NAMALWA (cell line): ENCODE results near the gene MYO7A.

Experiments
- DNase-seq: peaks from one replicate; pipeline ENCODE4 v3.0.0-alpha.2; 2015; ENCODE audit warnings: low spot score

MYO7A gene

DNA sequence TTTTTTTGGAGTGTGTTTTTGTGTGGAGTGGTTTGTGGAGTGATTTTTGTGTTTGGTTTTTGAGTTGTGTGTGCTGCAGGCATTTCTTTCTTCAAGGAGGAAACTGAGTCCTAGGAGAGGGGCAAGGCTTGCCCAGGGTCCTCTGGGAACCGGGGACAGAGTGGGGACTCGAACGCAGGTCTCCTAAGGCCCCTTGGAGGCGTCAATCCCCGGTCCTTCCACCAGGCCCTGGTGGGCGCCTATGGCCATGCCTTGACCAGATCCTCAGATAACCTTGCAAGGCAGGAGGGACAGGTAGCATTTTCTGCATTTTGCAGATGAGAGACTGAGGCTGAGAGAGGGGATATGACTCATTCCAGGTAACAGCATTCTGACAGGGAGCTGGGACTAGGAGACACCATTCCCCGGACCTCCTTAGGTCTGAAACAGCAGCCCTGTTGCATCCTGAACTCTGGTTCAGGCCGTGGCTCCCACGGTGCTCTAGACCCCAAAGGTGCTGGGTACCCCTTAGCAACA is 39.1 kb downstream of the MYO7A start:
- DNase-seq, result no peak

DNA sequence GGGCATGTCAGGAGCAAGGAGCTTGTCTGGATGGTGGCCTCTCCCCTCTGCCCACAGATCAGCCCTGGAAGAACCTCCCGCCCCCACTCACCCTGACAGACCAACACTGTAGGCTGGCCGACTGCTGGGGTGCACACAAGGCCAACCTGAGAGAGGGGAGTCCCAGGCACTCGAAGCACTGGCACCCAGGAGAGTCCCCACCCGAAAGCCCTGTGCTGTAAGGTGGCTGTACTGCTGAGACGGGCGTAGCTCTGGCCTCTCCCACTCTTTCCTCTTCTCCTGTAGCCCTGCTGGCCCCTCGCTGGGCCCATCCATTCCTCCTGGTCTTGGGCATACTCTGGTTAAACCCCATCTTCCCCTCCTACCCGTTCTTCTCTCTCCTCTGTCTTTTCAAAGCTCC is 39.7 kb downstream of the MYO7A start:
- no peak for DNase-seq

DNA sequence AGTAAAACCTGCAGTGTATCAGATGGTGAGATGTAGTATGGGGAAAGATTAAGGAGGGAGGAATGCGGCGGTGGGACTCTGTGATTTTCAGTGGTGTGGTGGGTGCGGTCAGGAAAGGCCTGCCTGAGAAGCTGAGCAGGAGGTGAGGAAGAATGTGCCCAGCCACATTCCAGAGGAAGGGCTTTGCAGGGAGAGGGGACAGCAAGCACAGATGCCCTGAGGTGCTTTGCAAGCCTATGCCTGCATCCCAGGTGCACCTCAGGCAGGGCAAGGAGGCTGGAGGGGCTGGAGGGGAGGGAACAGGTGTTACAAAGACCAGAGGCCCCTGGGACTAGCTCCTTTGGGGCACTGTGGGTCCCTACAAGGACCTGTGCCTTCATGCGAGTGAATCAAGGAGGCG is 42.1 kb downstream of the MYO7A start:
- no peak for DNase-seq

- DNase-seq, result no peak
These were observed 43.2 kb downstream of the MYO7A start for GRCh38 chr11:77171254-77171653.

- no peak for DNase-seq
These were observed 44.0 kb downstream of the MYO7A start for GRCh38 chr11:77171885-77172665.

GRCh38 chr11:77172666-77172982 is 44.6 kb downstream of the MYO7A start:
- DNase-seq, result no peak

DNA sequence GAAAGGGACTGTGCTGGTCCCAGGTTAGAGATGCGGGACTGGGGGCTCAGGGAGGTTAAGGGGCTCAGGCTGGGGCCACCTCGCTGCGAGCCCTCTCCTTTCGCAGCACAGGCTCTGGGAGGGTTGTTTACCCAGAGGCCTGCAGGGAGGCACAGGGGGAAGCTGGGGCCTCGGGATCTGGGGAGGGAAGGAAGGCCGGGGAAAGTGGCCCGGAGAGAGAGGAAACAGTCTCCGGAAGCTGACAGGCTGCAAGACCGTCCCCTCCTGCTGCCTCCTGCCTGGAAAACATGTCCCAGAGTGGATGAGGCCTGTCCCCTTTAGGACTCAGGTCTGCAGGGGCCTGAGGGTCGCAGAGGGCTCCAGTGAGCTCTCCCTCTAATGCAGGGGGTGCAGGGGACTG is 45.4 kb downstream of the MYO7A start:
- DNase-seq, result no peak

GRCh38 chr11:77174559-77174958 is 46.5 kb downstream of the MYO7A start:
- DNase-seq, result no peak

DNA sequence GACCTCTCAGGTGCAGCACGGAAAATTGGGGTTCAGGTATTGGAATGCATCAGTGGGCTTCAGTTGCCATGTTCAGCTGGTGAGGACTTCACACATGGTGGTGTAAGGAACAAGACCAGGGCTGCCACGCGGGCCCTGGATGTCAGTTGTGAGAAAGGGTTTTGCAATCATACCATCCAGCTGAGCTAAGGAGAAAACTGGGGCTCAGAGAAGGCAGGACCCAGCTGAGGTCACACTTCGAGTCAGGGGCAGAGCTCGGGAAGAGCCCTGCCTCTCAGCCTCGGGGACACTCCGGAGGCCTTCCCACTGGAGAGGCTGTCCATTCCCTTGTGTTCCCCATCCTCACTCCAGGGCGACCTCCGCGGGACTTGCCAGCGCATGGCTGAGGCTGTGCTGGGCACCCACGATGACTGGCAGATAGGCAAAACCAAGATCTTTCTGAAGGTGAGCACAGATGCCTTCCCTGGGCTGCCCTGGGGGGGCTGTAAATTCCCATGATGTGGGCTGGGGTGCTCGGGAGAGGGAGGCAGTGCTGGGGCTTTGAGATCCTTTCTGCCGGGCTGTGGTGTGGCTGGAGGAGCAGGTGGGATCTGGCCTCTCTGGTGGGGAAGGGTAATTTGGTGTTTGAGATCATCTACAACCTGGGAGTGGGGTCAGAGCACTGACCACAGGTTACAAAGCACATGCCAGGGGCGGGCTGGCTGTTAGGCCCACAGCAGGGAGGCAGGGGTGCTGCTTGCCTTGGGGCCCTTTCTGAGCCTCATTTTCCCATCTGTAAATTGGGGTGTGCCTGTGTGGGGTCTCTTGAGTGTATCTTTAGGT is 47.2 kb downstream of the MYO7A start:
- DNase-seq, result no peak

DNA sequence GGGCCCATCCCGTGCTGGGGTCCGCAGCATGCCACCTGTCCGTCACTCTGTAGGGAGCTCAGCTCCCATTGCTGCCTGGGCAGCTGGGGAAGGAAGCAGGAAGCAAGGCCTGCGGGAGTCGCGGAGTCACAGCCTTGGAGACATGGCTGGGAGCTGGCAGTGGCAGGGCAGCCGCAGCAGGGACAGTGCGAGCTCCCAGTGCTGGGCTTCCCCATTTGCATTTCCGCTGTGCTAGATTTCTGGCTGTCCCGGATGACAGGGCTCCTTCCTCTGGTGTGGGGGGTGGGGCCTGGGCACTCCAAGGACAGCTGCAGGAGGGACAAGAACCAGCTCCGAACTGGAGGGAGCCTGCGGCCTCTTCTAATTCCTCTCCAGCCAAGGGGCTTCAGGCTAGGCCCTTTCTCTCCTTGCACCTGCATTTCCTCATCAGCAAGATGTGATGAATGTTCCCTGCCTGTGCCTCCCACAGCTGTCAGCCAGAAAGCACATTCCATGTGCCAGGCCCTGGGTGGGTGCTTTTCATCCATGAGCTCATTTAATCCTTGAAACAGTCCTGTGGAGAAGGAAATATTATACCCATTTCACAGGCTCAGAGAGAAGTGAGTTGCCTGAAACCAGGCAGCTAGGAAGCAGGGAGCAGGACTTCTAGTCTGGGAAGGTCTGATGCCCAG is 48.0 kb downstream of the MYO7A start:
- no peak for DNase-seq

DNA sequence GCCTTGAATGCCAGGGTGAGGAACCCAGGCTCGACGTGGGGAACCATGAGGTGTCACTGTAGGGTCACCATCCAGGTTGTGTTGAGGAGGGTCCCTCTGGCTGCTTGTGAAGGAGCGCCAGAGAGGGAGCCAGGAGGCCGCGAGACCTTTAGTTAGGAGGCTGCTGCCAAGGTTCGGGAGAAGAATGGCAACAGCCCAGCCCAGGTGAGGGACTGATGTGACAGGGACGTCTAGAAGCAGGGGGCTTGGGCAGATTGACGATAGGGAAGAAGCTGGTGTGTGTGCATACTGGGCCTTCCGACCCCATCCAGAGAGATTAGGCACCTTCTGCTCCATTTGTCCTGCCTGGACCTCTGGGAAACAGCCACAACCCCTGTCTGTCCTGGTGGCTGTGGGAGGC is 49.0 kb downstream of the MYO7A start:
- no peak for DNase-seq

DNA sequence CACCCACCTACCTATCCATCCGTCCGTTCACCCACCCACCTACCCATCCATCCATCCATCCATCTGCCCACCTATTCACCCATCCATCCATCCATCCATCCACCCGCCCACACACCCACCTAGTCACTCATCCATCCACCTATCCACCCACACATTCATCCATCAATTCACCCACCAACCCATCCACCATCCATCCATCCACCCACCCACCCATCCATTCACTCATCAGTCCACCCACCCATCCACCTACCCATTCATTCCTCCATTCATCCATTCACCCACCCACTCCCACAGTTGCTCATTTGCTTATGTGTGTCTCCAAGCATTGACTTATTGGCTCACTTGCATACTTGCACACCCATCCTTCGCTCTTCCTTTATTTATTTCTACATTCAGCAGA is 50.1 kb downstream of the MYO7A start:
- DNase-seq, result no peak

GRCh38 chr11:77179048-77179447 is 51.0 kb downstream of the MYO7A start:
- DNase-seq, result no peak

DNA sequence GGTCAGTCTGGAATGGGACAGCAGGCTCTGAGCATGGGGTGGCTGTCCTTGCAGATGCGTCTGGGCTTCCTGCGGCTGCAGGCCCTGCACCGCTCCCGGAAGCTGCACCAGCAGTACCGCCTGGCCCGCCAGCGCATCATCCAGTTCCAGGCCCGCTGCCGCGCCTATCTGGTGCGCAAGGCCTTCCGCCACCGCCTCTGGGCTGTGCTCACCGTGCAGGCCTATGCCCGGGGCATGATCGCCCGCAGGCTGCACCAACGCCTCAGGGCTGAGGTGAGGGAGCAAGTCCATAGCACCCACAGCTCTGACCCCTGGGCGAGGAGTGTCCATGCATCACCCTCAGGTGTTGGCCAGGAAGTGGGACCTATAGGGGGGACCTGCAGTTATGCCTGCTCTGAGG is 51.6 kb downstream of the MYO7A start:
- no peak for DNase-seq

GRCh38 chr11:77180346-77180745 is 52.3 kb downstream of the MYO7A start:
- no peak for DNase-seq

- DNase-seq, result no peak
These were observed 53.2 kb downstream of the MYO7A start for GRCh38 chr11:77181226-77181625.

DNA sequence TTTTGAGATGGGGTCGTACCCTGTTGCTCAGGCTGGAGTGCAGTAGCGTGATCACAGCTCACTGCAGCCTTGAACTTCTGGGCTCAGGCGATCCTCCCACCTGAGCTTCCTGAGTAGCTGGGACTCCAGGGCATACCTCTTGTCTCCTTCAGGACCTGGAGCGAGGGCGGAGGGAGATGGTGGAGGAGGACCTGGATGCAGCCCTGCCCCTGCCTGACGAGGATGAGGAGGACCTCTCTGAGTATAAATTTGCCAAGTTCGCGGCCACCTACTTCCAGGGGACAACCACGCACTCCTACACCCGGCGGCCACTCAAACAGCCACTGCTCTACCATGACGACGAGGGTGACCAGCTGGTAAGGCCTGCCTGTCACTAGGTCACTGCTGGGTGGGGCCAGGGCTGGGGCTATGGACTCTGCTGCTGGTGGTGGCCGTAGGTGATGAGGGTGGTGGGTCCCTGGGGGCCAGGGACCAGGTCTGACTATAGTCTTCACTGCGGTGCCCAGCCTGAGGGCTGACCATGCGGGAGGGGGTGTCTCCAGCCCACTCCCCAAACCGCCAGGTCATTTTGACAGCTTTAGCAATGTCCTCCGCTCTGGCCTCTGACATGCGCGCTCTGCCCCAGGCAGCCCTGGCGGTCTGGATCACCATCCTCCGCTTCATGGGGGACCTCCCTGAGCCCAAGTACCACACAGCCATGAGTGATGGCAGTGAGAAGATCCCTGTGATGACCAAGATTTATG is 53.9 kb downstream of the MYO7A start:
- DNase-seq, result no peak

DNA sequence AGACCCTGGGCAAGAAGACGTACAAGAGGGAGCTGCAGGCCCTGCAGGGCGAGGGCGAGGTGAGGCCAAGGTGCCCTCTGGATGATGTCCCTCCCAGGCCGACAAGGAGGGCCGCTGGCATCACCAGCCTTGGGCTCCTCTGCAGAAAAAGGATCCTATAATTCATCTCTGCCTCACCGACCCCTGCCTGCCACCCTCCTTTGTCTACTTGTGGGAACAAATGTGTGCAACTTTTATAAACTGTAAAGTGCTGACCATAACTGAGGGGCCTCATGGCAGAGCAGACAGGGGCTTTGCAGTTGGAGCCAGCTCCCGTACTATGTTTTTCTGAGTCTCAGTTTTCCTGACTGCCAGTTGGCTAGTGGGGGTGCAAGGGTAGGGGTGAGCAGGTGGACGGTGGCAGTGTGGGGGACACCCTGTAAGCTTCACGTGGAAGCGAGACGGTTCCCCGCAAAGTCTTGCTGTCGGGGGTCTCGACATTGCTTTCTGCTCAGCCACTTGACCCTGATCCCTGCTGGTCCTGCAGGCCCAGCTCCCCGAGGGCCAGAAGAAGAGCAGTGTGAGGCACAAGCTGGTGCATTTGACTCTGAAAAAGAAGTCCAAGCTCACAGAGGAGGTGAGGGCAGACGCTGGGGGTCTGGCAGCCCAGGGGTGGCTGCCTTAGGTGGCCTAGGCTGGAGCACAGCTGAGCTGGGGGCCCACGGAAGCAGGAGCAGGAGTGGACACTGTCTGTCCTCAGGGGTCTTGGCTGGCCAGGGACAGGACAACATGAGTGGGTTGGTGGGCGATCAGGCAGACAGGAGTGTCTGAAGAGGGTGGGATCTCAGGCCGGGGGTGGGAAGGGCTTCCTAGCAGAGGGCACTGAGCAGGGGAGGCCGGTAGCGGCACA is 54.7 kb downstream of the MYO7A start:
- DNase-seq, result no peak

- DNase-seq, result no peak
These were observed 55.5 kb downstream of the MYO7A start for GRCh38 chr11:77183431-77183984.

DNA sequence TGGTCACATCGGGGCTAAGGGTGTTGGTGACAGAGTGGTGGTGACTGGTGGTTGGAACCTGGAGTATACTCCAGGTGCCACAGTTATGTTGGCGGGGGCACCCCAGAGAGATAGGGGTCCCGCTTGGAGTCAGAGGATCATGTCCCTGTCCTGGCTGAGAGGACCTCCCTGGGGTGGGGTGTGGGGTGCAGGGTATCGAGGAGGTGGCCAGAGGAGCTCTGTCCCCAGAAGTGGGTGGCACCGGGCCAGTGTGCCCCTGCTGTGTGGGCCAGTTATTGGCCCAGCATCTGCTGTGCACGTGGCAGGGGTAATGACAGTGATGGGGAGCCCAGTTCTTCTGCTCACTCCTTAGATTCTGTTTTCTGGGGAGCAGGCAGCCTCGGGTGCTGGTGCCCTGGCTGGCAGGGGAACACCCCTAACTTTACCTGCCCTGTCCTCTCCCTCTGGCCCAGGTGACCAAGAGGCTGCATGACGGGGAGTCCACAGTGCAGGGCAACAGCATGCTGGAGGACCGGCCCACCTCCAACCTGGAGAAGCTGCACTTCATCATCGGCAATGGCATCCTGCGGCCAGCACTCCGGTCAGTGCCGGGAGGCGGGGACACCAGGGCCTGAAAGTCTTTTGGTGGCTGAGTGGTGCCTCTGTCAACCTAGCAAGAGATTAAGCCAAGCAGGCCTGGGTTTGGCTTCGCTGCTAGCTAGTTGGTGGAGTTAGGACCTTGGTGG is 56.3 kb downstream of the MYO7A start:
- no peak for DNase-seq
